Measurements from ENCODE around the gene GRAMD4.
"Not testable (repeated sequence)": the region's sequence is repeated elsewhere in the genome, so short reads cannot be mapped to it uniquely, and the experiment has no call there.

The GRAMD4 gene

DNA sequence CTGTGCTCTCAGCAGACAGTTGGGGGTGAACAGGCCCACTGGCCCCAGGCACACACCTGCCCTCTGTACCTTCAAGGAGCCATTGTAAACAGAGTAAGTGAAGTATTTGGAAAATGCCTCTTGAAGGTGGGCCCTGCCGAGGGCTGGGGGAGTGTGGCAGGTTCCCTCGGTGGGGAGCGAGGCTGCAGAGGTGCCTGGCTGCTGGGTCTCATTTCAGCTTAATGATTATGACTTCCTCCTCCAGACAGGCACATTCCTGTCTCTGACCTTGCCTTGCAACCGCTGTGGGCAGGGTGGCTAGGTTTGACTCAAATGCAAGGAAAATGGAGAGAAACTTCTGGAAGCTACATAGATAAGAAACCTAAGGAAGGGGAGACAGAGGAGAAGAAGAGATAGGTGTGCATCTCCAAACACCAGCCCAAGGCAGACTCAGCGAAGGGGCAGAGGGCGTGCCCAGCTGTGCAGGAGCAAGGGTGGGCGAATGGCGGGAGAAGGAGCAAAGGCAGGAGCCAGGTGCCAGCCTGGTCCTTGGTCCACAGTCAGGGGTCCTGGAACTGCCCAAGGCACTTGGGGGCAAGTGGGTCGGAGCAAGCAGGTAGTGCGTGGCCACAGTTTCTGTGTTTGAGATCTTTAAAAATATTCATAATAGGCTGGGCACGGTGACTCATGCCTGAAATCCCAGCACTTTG is 14.0 kb downstream of the GRAMD4 start:
- no peak for DNase-seq (ENCODE audit: low read depth in 1 of 2, low spot score in 1 of 2)
- no peak for TF ChIP-seq JUND (IDR thresholded peaks at IDR 0.05; ENCODE audit: low read depth)
- in situ Hi-C loops (cut with HindIII; ENCODE audit: low pct_unique_long_range_greater_than_20kb, low sequenced_read_pairs) = no loop called here

DNA sequence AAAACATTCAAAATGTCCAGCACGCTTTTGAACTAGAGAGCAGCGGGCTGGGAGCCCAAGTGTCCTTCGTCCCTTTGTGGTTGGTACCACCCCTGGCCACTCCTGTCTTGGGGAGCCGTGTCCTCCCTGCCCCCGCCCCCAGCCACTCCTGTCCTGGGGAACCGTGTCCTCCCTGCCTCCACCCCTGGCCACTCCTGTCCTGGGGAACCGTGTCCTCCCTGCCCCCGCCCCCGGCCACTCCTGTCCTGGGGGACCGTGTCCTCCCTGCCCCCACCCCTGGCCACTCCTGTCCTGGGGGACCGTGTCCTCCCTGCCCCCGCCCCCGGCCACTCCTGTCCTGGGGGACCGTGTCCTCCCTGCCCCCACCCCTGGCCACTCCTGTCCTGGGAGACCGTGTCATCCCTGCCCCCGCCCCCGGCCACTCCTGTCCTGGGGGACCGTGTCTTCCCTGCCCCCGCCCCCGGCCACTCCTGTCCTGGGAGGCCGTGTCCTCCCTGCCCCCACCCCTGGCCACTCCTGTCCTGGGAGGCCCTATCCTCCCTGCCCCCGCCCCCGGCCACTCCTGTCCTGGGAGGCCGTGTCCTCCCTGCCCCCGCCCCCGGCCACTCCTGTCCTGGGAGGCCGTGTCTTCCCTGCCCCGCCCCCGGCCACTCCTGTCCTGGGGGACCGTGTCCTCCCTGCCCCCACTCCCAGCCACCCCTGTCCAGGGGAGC is 14.9 kb downstream of the GRAMD4 start:
- in situ Hi-C loops (cut with HindIII; ENCODE audit: low pct_unique_long_range_greater_than_20kb, low sequenced_read_pairs); DNase-seq (ENCODE audit: low read depth in 1 of 2, low spot score in 1 of 2): not testable (repeated sequence)

DNA sequence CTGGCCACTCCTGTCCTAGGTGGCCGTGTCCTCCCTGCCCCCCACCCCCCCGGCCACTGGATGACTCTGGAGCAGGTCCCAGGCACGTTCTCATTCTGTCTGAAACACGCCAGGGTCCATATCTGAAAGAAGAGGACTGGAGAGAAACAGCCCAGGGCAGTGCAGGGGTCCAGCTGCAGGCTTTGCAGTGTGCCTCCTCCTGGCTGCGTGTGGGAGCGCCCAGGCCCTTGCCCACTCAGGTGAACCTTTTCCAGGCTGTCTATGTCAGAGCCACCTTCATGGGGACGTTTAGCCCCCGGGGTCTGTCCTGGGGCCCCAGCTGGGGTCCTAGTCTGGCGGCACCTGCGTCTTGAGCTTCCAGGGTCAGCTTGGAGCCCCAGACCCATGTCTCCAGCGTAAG is 15.6 kb downstream of the GRAMD4 start:
- no peak for TF ChIP-seq JUND (IDR thresholded peaks at IDR 0.05; ENCODE audit: low read depth)
- in situ Hi-C loops (cut with HindIII; ENCODE audit: low pct_unique_long_range_greater_than_20kb, low sequenced_read_pairs) = no loop called here
- no peak for DNase-seq (ENCODE audit: low read depth in 1 of 2, low spot score in 1 of 2)

DNA sequence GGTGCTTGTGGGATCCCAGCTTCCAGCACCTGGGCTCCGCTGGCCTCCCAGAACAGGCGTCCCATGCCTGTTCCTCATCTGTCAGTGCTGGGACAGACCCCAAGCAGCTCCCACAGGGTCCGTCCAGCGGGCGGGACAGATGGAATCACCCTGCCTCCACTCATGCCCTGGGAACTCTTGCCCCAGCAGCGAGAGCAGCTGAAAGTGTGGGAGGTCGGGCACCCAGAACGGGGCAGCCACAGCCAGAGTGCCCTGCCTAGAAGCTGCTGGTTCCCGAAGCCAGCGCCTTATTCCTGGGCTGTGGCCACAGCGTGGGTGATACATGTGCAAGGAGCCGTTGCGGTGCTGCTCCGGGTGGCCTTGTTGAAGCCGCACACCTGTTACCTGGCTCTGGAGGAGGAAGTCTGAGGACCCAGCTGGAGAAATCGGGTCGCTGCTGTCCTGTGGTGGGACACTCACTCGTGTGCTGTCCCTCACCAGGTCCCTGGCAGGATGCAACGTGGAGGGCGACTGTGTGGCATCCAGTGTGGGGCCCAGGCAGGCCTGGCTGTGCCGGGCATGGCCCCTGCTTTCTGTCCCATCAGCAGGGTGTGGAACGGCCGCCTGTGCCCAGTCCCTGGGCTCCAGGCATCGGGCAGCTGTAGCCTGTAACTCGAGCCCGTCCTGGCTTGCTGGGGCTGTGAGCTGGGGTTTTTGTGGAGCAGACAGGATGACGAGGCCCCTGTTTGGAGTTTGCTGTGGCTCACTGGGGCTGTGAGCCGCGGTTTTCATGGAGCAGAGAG is 16.2 kb downstream of the GRAMD4 start:
- DNase-seq (ENCODE audit: low read depth in 1 of 2, low spot score in 1 of 2) = no peak
- no peak for TF ChIP-seq JUND (IDR thresholded peaks at IDR 0.05; ENCODE audit: low read depth)
- in situ Hi-C loops (cut with HindIII; ENCODE audit: low pct_unique_long_range_greater_than_20kb, low sequenced_read_pairs) = no loop called here

DNA sequence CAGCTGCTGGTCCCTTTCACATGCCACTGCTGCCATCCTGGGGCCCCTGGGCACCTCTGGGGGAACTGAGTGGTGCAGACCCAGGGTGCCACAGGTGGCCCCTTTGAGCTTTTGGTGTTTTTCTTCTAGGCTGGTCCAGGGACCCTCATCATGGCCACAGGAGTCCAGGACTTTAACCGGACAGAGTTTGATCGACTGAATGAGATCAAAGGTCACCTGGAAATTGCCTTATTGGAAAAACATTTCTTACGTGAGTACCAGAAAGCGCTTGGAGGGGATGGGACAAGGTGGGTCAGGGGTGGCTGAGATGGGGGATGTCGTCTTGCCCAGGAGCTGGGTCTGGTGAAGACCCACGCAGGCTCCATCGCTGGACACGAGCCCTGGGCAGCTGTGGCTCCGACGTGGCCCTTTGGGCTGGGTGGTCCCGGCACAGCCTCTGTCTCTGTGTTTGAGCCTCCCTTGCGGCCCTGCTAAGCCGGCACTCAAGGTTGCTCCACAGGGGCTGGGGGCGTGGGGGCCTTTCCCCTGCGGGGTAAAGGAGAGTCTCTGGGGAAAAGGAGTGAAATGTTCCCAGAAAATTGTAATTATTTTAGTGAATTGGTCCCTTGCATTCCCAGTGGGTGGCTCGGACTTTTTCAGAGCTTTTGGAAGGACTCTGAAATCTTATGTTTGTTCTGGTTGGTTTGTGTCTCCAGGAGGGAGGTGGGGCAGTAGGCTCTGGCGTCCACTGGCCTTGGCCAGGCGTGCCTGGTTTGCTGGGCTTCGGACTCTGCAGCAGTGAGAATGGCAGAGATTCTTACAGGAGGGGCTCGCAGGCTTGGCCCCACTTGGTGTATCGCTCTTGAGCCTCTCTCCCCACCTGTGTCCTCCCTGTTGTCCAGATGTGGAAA is 17.8 kb downstream of the GRAMD4 start:
- in situ Hi-C loops (cut with HindIII; ENCODE audit: low pct_unique_long_range_greater_than_20kb, low sequenced_read_pairs) = no loop called here
- no peak for TF ChIP-seq JUND (IDR thresholded peaks at IDR 0.05; ENCODE audit: low read depth)
- DNase-seq (ENCODE audit: low read depth in 1 of 2, low spot score in 1 of 2) = no peak

DNA sequence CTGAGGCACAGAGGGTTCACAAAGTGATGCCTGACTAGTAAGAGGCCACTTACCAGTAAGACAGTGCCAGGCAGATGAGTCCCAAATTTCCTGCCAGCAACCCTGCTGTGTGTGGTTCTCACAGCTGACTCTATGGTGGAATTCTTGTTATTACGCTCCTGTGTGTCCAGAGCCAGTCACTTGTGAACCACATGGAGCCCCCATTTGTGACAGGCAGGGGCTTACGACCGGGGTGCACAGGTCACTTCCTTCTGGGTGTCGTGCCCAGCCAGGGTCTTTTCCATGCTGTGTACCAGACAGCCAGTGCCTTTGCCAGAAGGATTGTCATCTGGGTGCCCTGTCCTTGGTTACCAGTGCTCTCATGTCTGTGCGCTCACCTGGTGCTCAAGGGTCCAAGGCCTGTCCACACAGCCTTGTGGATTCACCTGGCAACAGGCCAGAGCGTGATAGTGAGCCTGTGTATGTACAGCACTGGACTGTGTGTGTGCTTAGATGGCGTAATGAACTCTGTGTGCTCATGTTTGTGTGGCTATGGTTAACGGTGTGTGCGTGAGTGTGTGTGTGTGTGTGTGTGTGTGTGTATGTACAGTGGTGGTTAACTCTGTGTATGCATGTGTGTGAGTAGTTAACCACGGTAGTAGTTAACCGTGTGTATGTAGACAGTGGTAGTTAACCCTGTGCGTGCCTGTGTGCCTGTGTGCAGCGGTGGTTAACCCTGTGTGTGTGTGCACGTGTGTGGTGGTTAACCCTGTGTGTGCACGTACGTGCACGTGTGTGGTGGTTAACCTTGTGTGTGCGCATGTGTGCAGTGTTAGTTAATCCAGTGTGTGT is 18.6 kb downstream of the GRAMD4 start:
- in situ Hi-C loops (cut with HindIII; ENCODE audit: low pct_unique_long_range_greater_than_20kb, low sequenced_read_pairs) = no loop called here
- peak in 1 of 2 experiments; percentile 39 for DNase-seq (ENCODE audit: low read depth in 1 of 2, low spot score in 1 of 2)
- TF ChIP-seq JUND (IDR thresholded peaks at IDR 0.05; ENCODE audit: low read depth) = no peak

DNA sequence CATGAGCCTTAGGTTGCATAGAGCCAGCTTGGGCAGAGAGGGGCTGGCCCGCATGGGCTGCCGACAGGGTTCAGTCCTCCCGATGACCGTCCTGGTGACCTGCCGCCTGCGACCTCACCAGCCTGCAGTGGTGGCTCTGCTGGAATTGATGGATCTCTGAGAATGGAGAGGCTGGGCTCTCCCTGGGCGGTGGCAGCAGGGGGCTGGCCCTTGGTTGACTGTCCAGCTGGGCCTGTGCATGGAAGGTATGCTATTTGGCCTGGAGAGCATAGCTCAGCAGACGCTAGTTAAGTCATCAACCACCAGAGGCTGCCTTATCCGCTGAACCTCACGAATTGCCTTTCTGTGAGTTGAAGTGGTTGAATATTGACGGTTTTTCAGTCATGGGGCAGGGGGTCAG is 19.7 kb downstream of the GRAMD4 start:
- TF ChIP-seq JUND (IDR thresholded peaks at IDR 0.05; ENCODE audit: low read depth) = no peak
- in situ Hi-C loops (cut with HindIII; ENCODE audit: low pct_unique_long_range_greater_than_20kb, low sequenced_read_pairs) = no loop called here
- no peak for DNase-seq (ENCODE audit: low read depth in 1 of 2, low spot score in 1 of 2)

DNA sequence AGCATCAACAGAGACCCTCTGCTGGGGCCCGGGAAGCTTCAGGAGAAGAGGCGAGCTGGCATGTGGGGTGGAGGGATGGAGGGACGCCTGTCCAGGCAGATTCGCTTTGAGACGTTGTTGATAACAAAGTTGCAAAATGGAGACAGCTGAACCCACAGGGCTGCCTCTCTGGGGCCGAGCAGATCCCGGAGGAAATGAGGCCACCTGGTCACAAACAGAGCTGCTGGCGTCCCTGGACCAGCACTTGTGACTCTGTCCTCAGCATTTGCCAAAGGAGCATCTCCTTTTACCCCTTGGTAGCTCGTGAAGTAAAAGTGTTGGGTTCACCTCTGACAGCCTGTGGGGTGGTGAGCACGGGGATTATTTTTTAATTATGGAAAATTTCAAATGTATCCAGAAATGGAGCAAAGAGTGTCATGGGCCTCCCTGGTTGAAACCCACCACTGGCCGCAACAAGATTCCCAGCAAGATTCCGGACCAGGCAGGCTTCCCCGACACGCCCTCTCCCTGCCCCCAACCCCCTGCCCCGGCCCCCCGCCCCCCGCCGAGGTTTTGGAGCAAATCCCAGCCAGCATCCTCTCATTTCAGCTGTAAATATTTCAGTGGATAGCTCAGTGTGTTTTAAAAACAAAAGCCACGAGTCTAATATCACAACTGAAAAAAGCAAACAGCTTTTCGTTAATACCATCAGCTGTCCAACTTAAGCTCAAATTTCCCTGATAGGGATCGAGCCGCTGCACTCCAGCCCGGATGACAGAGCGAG is 20.3 kb downstream of the GRAMD4 start:
- no peak for DNase-seq (ENCODE audit: low read depth in 1 of 2, low spot score in 1 of 2)
- TF ChIP-seq JUND (IDR thresholded peaks at IDR 0.05; ENCODE audit: low read depth) = no peak
- in situ Hi-C loops (cut with HindIII; ENCODE audit: low pct_unique_long_range_greater_than_20kb, low sequenced_read_pairs) = no loop called here

DNA sequence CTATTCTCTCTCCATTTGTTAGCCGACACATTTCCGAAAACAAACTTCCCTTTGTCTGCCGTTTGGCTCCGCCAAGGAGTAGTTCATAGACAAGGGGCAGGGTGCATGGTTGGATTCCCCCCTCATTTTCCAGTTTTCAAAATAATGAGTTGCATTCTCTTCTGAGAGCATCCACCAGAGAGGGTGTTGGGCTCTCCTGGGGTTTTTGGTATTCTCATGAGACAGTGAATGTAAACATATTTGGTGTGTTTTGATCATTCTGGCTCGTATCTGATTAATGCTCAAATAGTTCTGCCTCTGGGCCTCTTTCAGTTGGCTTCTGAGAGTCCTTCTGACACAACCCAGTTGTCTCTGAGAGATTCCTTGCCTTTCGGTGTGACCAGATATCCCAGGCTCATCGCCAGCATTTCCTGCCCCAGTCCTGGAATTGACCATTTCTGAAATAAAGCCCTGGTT is 21.7 kb downstream of the GRAMD4 start:
- TF ChIP-seq JUND (IDR thresholded peaks at IDR 0.05; ENCODE audit: low read depth) = no peak
- DNase-seq (ENCODE audit: low read depth in 1 of 2, low spot score in 1 of 2) = no peak
- in situ Hi-C loops (cut with HindIII; ENCODE audit: low pct_unique_long_range_greater_than_20kb, low sequenced_read_pairs) = no loop called here

DNA sequence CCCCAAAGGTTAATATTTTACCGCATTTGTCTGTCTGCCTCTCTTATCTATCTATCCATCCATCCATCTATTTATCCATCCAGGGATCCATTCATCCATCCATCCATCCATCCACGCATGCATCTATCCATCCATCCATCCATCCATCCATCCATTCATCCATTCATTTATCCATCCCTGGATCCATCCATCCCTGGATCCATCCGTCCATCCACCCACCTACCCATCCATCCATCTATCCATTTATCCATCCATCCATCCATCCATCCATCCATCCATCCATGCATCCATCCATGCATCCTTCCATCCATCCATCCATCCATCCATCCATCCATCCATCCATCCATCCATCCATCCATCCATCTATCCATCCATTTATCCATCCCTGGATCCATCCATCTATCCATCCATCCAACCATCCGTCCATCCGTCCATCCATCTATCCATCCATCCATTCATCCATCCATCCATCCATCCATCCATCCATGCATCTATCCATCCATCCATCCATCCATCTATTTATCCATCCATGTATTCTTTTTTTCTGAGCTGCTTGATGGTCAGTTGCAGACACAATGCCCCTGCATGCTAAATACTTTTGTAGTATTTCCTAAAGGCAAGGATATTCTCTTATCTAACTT is 22.8 kb downstream of the GRAMD4 start:
- DNase-seq (ENCODE audit: low read depth in 1 of 2, low spot score in 1 of 2); in situ Hi-C loops (cut with HindIII; ENCODE audit: low pct_unique_long_range_greater_than_20kb, low sequenced_read_pairs): not testable (repeated sequence)
